SK-N-SH (cell line): ENCODE results near the gene HOTAIR. TPM values are rescaled to one million over a fixed set of nuclear protein-coding genes. Genes with fewer than 3 reads are reported as not detected.

Experiments used
- CTCF ChIA-PET: fragments of 300-600, 350-600 bp; formaldehyde crosslinking; extraction: SDS; loops from one replicate; lab custom pipeline; 2021; lab: Yijun Ruan, JAX
- POLR2A ChIA-PET: fragments of 350-600 bp; sonication (Branson Sonifier 250); formaldehyde crosslinking; extraction: SDS; loops from one replicate; lab custom pipeline; 2020; ENCODE audit warnings: antibody characterized with exemption, inconsistent platforms; lab: Yijun Ruan, JAX
- DNase-seq: peaks from one replicate; pipeline ENCODE4 v3.0.0; 2012
- H2AFZ ChIP-seq: fragments of 200-600 bp; sonication (generic); 2 replicates; pipeline ENCODE4 v1.8.1; 2016; ENCODE audit warnings: antibody characterized with exemption, mild to moderate bottlenecking, low read depth
- H3F3A ChIP-seq: fragments of 200-600 bp; sonication (generic); replicated peaks from 2 replicates; pipeline ENCODE3; 2016; ENCODE audit warnings: antibody characterized with exemption, mild to moderate bottlenecking; ENCODE audit not compliant: insufficient read depth
- H3K27ac ChIP-seq, 2 experiments: fragments of 200-500 bp in 1 of 2; fragments of 200-600 bp in 1 of 2; sonication (Bioruptor generic) in 1 of 2; sonication (generic), shearing (Covaris generic) in 1 of 2; 2 replicates each; pipeline versions ENCODE4 v1.5.1 to v1.6.1; 2014 to 2016; ENCODE audit warnings: low read depth in 2 of 2, inconsistent platforms in 1 of 2, low read length in 1 of 2, mild to moderate bottlenecking in 1 of 2, mixed read lengths in 1 of 2
- H3K27me3 ChIP-seq: fragments of 200-600 bp; sonication (generic), shearing (Covaris generic); 2 replicates; pipeline ENCODE4 v1.6.1; 2016; ENCODE audit warnings: mixed run types; ENCODE audit not compliant: insufficient read depth
- H3K36me3 ChIP-seq, 2 experiments: fragments of 200-500 bp in 1 of 2; fragments of 200-600 bp in 1 of 2; sonication (Bioruptor generic) in 1 of 2; sonication (generic) in 1 of 2; replicated peaks in 1 of 2; 2 replicates each; pipeline versions ENCODE3 to v1.5.1; 2014 to 2016; ENCODE audit warnings: low read length in 1 of 2, mild to moderate bottlenecking in 1 of 2; ENCODE audit not compliant: insufficient read depth in 2 of 2, control insufficient read depth in 1 of 2
- H3K4me1 ChIP-seq, 2 experiments: fragments of 200-500 bp in 1 of 2; fragments of 200-600 bp in 1 of 2; sonication (Bioruptor generic) in 1 of 2; sonication (generic), shearing (Covaris generic) in 1 of 2; 2 replicates each; pipeline versions ENCODE4 v1.5.1 to v1.6.1; 2014 to 2016; ENCODE audit warnings: low read depth in 1 of 2, low read length in 1 of 2, mixed run types in 1 of 2; ENCODE audit not compliant: insufficient read depth in 2 of 2, control insufficient read depth in 1 of 2
- H3K4me2 ChIP-seq: fragments of 200-600 bp; sonication (generic), shearing (Covaris generic); 2 replicates; pipeline ENCODE4 v1.6.1; 2017; ENCODE audit warnings: mixed run types
- H3K4me3 ChIP-seq, 2 experiments: fragments of 200-500 bp in 1 of 2; fragments of 200-600 bp in 1 of 2; sonication (Bioruptor generic) in 1 of 2; sonication (generic), shearing (Covaris generic) in 1 of 2; 2 replicates each; pipeline versions ENCODE4 v1.5.1 to v1.8.1; 2014 to 2016; ENCODE audit warnings: low read depth in 2 of 2, inconsistent platforms in 1 of 2, low read length in 1 of 2, mild to moderate bottlenecking in 1 of 2, mixed read lengths in 1 of 2, moderate library complexity in 1 of 2
- H3K79me2 ChIP-seq: fragments of 200-600 bp; sonication (generic); 2 replicates; pipeline ENCODE4 v1.8.1; 2017; ENCODE audit warnings: mild to moderate bottlenecking; ENCODE audit not compliant: insufficient read depth
- H3K9ac ChIP-seq: fragments of 200-600 bp; sonication (generic); 2 replicates; pipeline ENCODE4 v1.6.1; 2017; ENCODE audit warnings: mixed run types
- H3K9me2 ChIP-seq: fragments of 200-600 bp; sonication (generic); 2 replicates; pipeline ENCODE4 v1.6.1; 2017; ENCODE audit warnings: mixed run types
- H3K9me3 ChIP-seq: fragments of 200-600 bp; sonication (generic); 2 replicates; pipeline ENCODE4 v1.6.1; 2017; ENCODE audit warnings: mixed run types, mild to moderate bottlenecking, moderate library complexity
- H4K20me1 ChIP-seq: fragments of 200-600 bp; sonication (generic); 2 replicates; pipeline ENCODE4 v1.6.1; 2017; ENCODE audit warnings: mild to moderate bottlenecking, mixed run types; ENCODE audit not compliant: insufficient read depth
- CTCF ChIP-seq: fragments of 200-600 bp; sonication (generic); IDR thresholded peaks from 2 replicates; pipeline ENCODE4 v1.6.1; 2017; ENCODE audit warnings: antibody characterized with exemption, mild to moderate bottlenecking, moderate library complexity
- ELF1 ChIP-seq: IDR thresholded peaks from 2 replicates; pipeline ENCODE4 v1.4.0; 2012
- EP300 ChIP-seq, 2 experiments: IDR thresholded peaks; 2 replicates each; pipeline versions ENCODE4 v1.4.0 to v1.6.1; 2012; ENCODE audit warnings: borderline replicate concordance in 1 of 2, low read depth in 1 of 2, low read length in 1 of 2
- EZH2phosphoT487 ChIP-seq: fragments of 200-600 bp; sonication (generic); IDR thresholded peaks from 2 replicates; pipeline ENCODE4 v1.6.1; 2017; ENCODE audit warnings: low read depth, mixed run types, mild to moderate bottlenecking, antibody characterized with exemption, moderate library complexity, borderline replicate concordance
- FOXJ3 ChIP-seq: sonication (generic); formaldehyde crosslinking; IDR thresholded peaks from 2 replicates; pipeline ENCODE4 v1.5.1; 2020; ENCODE audit warnings: mild to moderate bottlenecking, missing genetic modification reagents
- GATA2 ChIP-seq: sonication (generic); formaldehyde crosslinking; IDR thresholded peaks from 2 replicates; pipeline ENCODE4 v1.5.0; 2020; ENCODE audit warnings: mild to moderate bottlenecking, missing genetic modification reagents
- JUND ChIP-seq: IDR thresholded peaks from 2 replicates; pipeline ENCODE4 v1.4.0; 2012
- MAX ChIP-seq: IDR thresholded peaks from 2 replicates; pipeline ENCODE4 v1.4.0; 2012; ENCODE audit warnings: low read depth
- MEF2A ChIP-seq: IDR thresholded peaks from 2 replicates; pipeline ENCODE4 v1.4.0; 2012; ENCODE audit warnings: low read depth, borderline replicate concordance
- MXI1 ChIP-seq: IDR thresholded peaks from 2 replicates; pipeline ENCODE4 v1.6.1; 2012; ENCODE audit warnings: mild to moderate bottlenecking, low read depth, low read length, improper control_type of control experiment
- NRF1 ChIP-seq: IDR thresholded peaks from 2 replicates; pipeline ENCODE4 v1.6.1; 2012; ENCODE audit warnings: low read depth, mild to moderate bottlenecking, low read length
- RAD21 ChIP-seq: IDR thresholded peaks from 2 replicates; pipeline ENCODE4 v1.6.1; 2012; ENCODE audit warnings: mild to moderate bottlenecking, low read length
- REST ChIP-seq: IDR thresholded peaks from 2 replicates; pipeline ENCODE4 v1.6.1; 2012; ENCODE audit warnings: mild to moderate bottlenecking, low read depth, low read length, moderate library complexity
- RFX5 ChIP-seq: IDR thresholded peaks from 2 replicates; pipeline ENCODE4 v1.6.1; 2012; ENCODE audit warnings: mild to moderate bottlenecking, improper control_type of control experiment, low read length
- RXRA ChIP-seq: IDR thresholded peaks from 2 replicates; pipeline ENCODE4 v1.4.0; 2012; ENCODE audit warnings: low read depth, mild to moderate bottlenecking, borderline replicate concordance
- USF1 ChIP-seq: IDR thresholded peaks from 2 replicates; pipeline ENCODE4 v1.4.0; 2012; ENCODE audit warnings: low read depth, borderline replicate concordance
- WGBS: methylation state at CpG from one replicate; pipeline ENCODE4 v1.1.6; 2017; ENCODE audit warnings: low lambda C conversion rate; 5-methylcytosine and 5-hydroxymethylcytosine counted together
- polyA plus RNA-seq, 3 experiments: library from polyadenylated mRNA; depleted of rRNA; stranded (reverse); fragments of >200 nt; gene quantifications; 2 replicates each; pipeline ENCODE4 v1.2.3, GENCODE V29; 2012

Gene HOTAIR
- polyA plus RNA-seq, 1 of the 3 experiments (the other 2 are of a cell fraction): not detected

- WGBS: 10% methylated on average over 4 of the region's 4 CpGs
Observed at GRCh38 chr12:53929527-53929926, 45.2 kb downstream of the HOTAIR start.

More at GRCh38 chr12:53929527-53929926, 45.2 kb downstream of the HOTAIR start:
- Histone ChIP-seq H3K4me2 (no peak overlapping the region), H4K20me1 (no peaks in the 10 kb centered on the region), H2AFZ (no peak overlapping the region), H3K27ac (no peak overlapping the region), H3K36me3 (no peaks in the 10 kb centered on the region), H3F3A (no peaks in the 10 kb centered on the region)
- TF ChIP-seq RXRA (no peak), JUND (no peak), EP300 (IDR thresholded peaks at IDR 0.05; ENCODE audit: borderline replicate concordance in 1 of 2, low read depth in 1 of 2, low read length in 1 of 2) (no peak), RAD21 (no peak), RFX5 (no peak), GATA2 (CRISPR knock-in tag) (no peak), EZH2phosphoT487 (no peak), ELF1 (no peak), REST (no peak), FOXJ3 (CRISPR knock-in tag) (no peak), MXI1 (no peak), NRF1 (no peak), CTCF (no peak), MEF2A (no peak), USF1 (no peak), MAX (no peak)
- TF ChIP-seq, all 33 proteins: peak for 0
- Histone ChIP-seq H3K9me3 (no peaks in the 10 kb centered on the region), H3K4me1 (no peaks in the 10 kb centered on the region), H3K27me3 (peaks cover 97% of the 10 kb centered on the region), H3K9me2 (no peaks in the 10 kb centered on the region), H3K9ac (no peak overlapping the region), H3K4me3 (no peak overlapping the region), H3K79me2 (no peaks in the 10 kb centered on the region)
- POLR2A ChIA-PET: no interaction called here
- no peak for DNase-seq
- CTCF ChIA-PET: no interaction called here
